H1 (cell line): Measurements from ENCODE around the gene ADGRV1. TPM values are rescaled to one million over a fixed set of nuclear protein-coding genes. Genes with fewer than 3 reads are reported as not detected.

ENCODE experiments used
- CTCF ChIA-PET: fragments of 300-600 bp; sonication (Branson Sonifier 250); formaldehyde crosslinking; loops from one replicate; lab custom pipeline; 2021; ENCODE audit not compliant: partially characterized antibody; lab: Charles Lee
- POLR2A ChIA-PET: fragments of 300-600 bp; sonication (Branson Sonifier 250); formaldehyde crosslinking; loops from one replicate; lab custom pipeline; 2021; ENCODE audit warnings: inconsistent platforms; ENCODE audit not compliant: partially characterized antibody; lab: Charles Lee
- DNase-seq, 2 experiments: peaks; one replicate each; pipeline versions ENCODE4 v3.0.0 to v3.0.0-alpha.2; 2010 to 2022; ENCODE audit warnings: low spot score in 2 of 2, low read depth in 1 of 2, mixed read lengths in 1 of 2
- FAIRE-seq: peaks from 2 replicates; lab custom pipeline; 2011; peaks lifted over from hg19 to GRCh38; lab: Jason Lieb, UNC
- H2AFZ ChIP-seq: 2 replicates; pipeline ENCODE4 v1.8.1; 2012; ENCODE audit warnings: low read length, inconsistent platforms
- H2AK5ac ChIP-seq: 2 replicates; pipeline ENCODE4 v1.6.1; 2013; ENCODE audit warnings: low read depth, low read length
- H2BK120ac ChIP-seq: replicated peaks from 2 replicates; pipeline ENCODE3; 2013; ENCODE audit warnings: low read depth, low read length, inconsistent platforms
- H2BK12ac ChIP-seq: 2 replicates; pipeline ENCODE4 v1.6.1; 2013; ENCODE audit warnings: low read depth, low read length
- H2BK15ac ChIP-seq: 2 replicates; pipeline ENCODE4 v1.6.1; 2013; ENCODE audit warnings: low read length
- H2BK20ac ChIP-seq: 2 replicates; pipeline ENCODE4 v1.6.1; 2013; ENCODE audit warnings: low read length
- H2BK5ac ChIP-seq: 2 replicates; pipeline ENCODE4 v1.6.1; 2013; ENCODE audit warnings: low read depth, low read length
- H3K14ac ChIP-seq: 2 replicates; pipeline ENCODE4 v1.6.1; 2013; ENCODE audit warnings: inconsistent platforms; ENCODE audit not compliant: insufficient read length
- H3K18ac ChIP-seq: 2 replicates; pipeline ENCODE4 v1.6.1; 2013; ENCODE audit warnings: low read length; ENCODE audit errors: extremely low read depth
- H3K23ac ChIP-seq: 2 replicates; pipeline ENCODE4 v1.6.1; 2013; ENCODE audit warnings: inconsistent platforms; ENCODE audit not compliant: insufficient read length
- H3K23me2 ChIP-seq: 2 replicates; pipeline ENCODE4 v1.6.1; 2013; ENCODE audit warnings: low read depth, low read length
- H3K27ac ChIP-seq: 2 replicates; pipeline ENCODE4 v1.6.1; 2011; ENCODE audit warnings: low read depth, low read length, inconsistent platforms
- H3K27me3 ChIP-seq, 4 experiments: replicated peaks in 1 of 4; 1 replicate in 1 of 4; 2 replicates in 3 of 4; pipeline versions ENCODE4 v1.6.1 to v1.8.1; 2011 to 2013; ENCODE audit warnings: low read length in 3 of 4, mild to moderate bottlenecking in 3 of 4, inconsistent platforms in 2 of 4, mixed read lengths in 2 of 4, moderate library complexity in 1 of 4; ENCODE audit not compliant: control insufficient read depth in 3 of 4, insufficient read depth in 3 of 4; ENCODE audit errors: extremely low read depth in 1 of 4
- H3K36me3 ChIP-seq, 4 experiments: 2 replicates each; pipeline versions ENCODE4 v1.6.1 to v1.8.1; 2011 to 2013; ENCODE audit warnings: mild to moderate bottlenecking in 4 of 4, low read length in 3 of 4, moderate library complexity in 2 of 4, control low read depth in 1 of 4, inconsistent platforms in 1 of 4; ENCODE audit not compliant: insufficient read depth in 4 of 4, control insufficient read depth in 2 of 4
- H3K4ac ChIP-seq: replicated peaks from 2 replicates; pipeline ENCODE3; 2013; ENCODE audit warnings: low read length, low read depth, mixed read lengths, inconsistent platforms; ENCODE audit not compliant: insufficient read length
- H3K4me1 ChIP-seq, 4 experiments: replicated peaks in 1 of 4; 1 replicate in 1 of 4; 2 replicates in 3 of 4; pipeline versions ENCODE4 v1.6.1 to v1.8.1; 2011 to 2013; ENCODE audit warnings: low read length in 3 of 4, inconsistent platforms in 2 of 4, mixed read lengths in 1 of 4; ENCODE audit not compliant: insufficient read depth in 4 of 4, control insufficient read depth in 3 of 4
- H3K4me2 ChIP-seq, 2 experiments: 2 replicates each; pipeline versions ENCODE4 v1.6.1 to v1.8.1; 2011 to 2013; ENCODE audit warnings: low read depth in 2 of 2, low read length in 2 of 2, control low read depth in 1 of 2, inconsistent platforms in 1 of 2, mild to moderate bottlenecking in 1 of 2; ENCODE audit not compliant: insufficient read depth in 1 of 2
- H3K4me3 ChIP-seq, 4 experiments: fragments of 200-600, 300-600 bp in 1 of 4; sonication (generic), shearing (Covaris generic), sonication (Bioruptor Twin) in 1 of 4; 2 replicates each; pipeline versions ENCODE4 v1.5.1 to v1.8.1; 2011 to 2016; ENCODE audit warnings: low read length in 4 of 4, low read depth in 3 of 4, control low read depth in 2 of 4, inconsistent platforms in 2 of 4, mild to moderate bottlenecking in 2 of 4, mixed read lengths in 1 of 4, moderate library complexity in 1 of 4; ENCODE audit not compliant: insufficient read depth in 2 of 4; ENCODE audit errors: extremely low read depth in 1 of 4
- H3K56ac ChIP-seq: replicated peaks from 2 replicates; pipeline ENCODE3; 2013; ENCODE audit warnings: low read depth, mild to moderate bottlenecking, mixed read lengths, low read length, inconsistent platforms; ENCODE audit not compliant: insufficient read length
- H3K79me1 ChIP-seq: 2 replicates; pipeline ENCODE4 v1.6.1; 2013; ENCODE audit warnings: low read depth, low read length, control low read depth
- H3K79me2 ChIP-seq, 2 experiments: 2 replicates each; pipeline versions ENCODE4 v1.6.1 to v1.8.1; 2012 to 2013; ENCODE audit warnings: low read length in 2 of 2, mild to moderate bottlenecking in 2 of 2, inconsistent platforms in 1 of 2; ENCODE audit not compliant: insufficient read depth in 2 of 2, control insufficient read depth in 1 of 2
- H3K9ac ChIP-seq, 4 experiments: replicated peaks in 1 of 4; 1 replicate in 1 of 4; 2 replicates in 3 of 4; pipeline versions ENCODE4 v1.6.1 to v1.8.1; 2011 to 2013; ENCODE audit warnings: low read depth in 3 of 4, low read length in 3 of 4, control low read depth in 2 of 4, mild to moderate bottlenecking in 2 of 4, moderate library complexity in 2 of 4, inconsistent platforms in 1 of 4; ENCODE audit errors: extremely low read depth in 1 of 4
- H3K9me3 ChIP-seq, 2 experiments: 2 replicates each; pipeline versions ENCODE4 v1.6.1 to v1.8.1; 2012 to 2013; ENCODE audit warnings: mild to moderate bottlenecking in 2 of 2, moderate library complexity in 2 of 2, control low read depth in 1 of 2, inconsistent platforms in 1 of 2, low read depth in 1 of 2, low read length in 1 of 2, mixed read lengths in 1 of 2; ENCODE audit not compliant: insufficient read depth in 2 of 2
- H4K20me1 ChIP-seq, 2 experiments: replicated peaks in 1 of 2; 2 replicates each; pipeline versions ENCODE3 to v1.8.1; 2011 to 2013; ENCODE audit warnings: inconsistent platforms in 2 of 2, low read length in 2 of 2, mild to moderate bottlenecking in 1 of 2; ENCODE audit not compliant: insufficient read depth in 2 of 2, control insufficient read depth in 1 of 2
- H4K5ac ChIP-seq: 2 replicates; pipeline ENCODE4 v1.6.1; 2013; ENCODE audit warnings: low read length, low read depth, mixed read lengths, inconsistent platforms; ENCODE audit not compliant: insufficient read length
- H4K8ac ChIP-seq: 2 replicates; pipeline ENCODE4 v1.8.0; 2013; ENCODE audit warnings: mild to moderate bottlenecking, moderate library complexity, low read length, inconsistent platforms; ENCODE audit not compliant: insufficient read depth; ENCODE audit errors: extremely low read depth
- H4K91ac ChIP-seq: replicated peaks from 2 replicates; pipeline ENCODE3; 2013; ENCODE audit warnings: low read length, mixed read lengths, inconsistent platforms; ENCODE audit not compliant: insufficient read length
- CEBPB ChIP-seq: IDR thresholded peaks from 2 replicates; pipeline ENCODE4 v1.6.1; 2012; ENCODE audit warnings: low read depth, low read length
- PHF8 ChIP-seq: fragments of 200-600 bp; sonication (generic); conservative IDR thresholded peaks from 2 replicates; pipeline ENCODE4 v1.7.1; 2012; ENCODE audit warnings: low read depth, mild to moderate bottlenecking, inconsistent platforms, low read length, moderate library complexity
- WGBS, 2 experiments: shearing (Covaris generic) in 1 of 2; methylation state at CpG; one replicate each; pipeline versions ENCODE4 v1.1.6 to v1.1.7; 2013 to 2015; ENCODE audit warnings: low lambda C conversion rate in 2 of 2, mixed read lengths in 2 of 2, inconsistent platforms in 1 of 2, low coverage in 1 of 2, missing lambda C conversion rate in 1 of 2; ENCODE audit not compliant: insufficient replicate concordance in 2 of 2, insufficient coverage in 1 of 2, insufficient read length in 1 of 2; ENCODE audit errors: extremely low coverage in 1 of 2, missing lambda C conversion rate in 1 of 2; 5-methylcytosine and 5-hydroxymethylcytosine counted together
- polyA plus RNA-seq, 7 experiments: library from polyadenylated mRNA; depleted of rRNA in 3 of 7; stranded (reverse) in 5 of 7; unstranded in 2 of 7; fragments of >200 nt in 5 of 7; fragments of 200-250 nt in 2 of 7; gene quantifications; 1 replicate in 5 of 7; 2 replicates in 1 of 7; 4 replicates in 1 of 7; pipeline versions ENCODE4 v1.2.1 to v1.2.3, GENCODE V29; 2011 to 2013; ENCODE audit warnings: missing spikeins in 2 of 7, mixed read lengths in 2 of 7
- total RNA-seq: library from RNA; stranded (reverse); fragmentation: NEBNext Ultra II Directional; extraction: Animal tissue kit (Norgen Biotek cat#: 25700); gene quantifications from 2 replicates; pipeline ENCODE4 v1.2.1, GENCODE V29; 2021

Gene ADGRV1
- total and polyA plus RNA-seq, 2 of the 8 experiments (the other 6 are each of a cell fraction or from before 2014, with no cell fraction given): 53.1 to 62.2 TPM

- H4K91ac ChIP-seq: no peak overlapping the region
- TF ChIP-seq CEBPB (peak; percentile 44; the same call in 1 of the 2 replicates), PHF8 (no peak)
- no peak overlapping the region for H2AK5ac ChIP-seq
- no peak overlapping the region for H2BK20ac ChIP-seq
- H2BK5ac ChIP-seq: no peak overlapping the region
- H3K79me2 ChIP-seq: no peaks in the 10 kb centered on the region
- H3K79me1 ChIP-seq: no peaks in the 10 kb centered on the region
- no peak overlapping the region for H3K56ac ChIP-seq
- ChIA-PET CTCF (no interaction called here), POLR2A (no interaction called here)
- no peak overlapping the region for H4K8ac ChIP-seq
- no peak overlapping the region for H3K23ac ChIP-seq
- no peak overlapping the region for H3K4me2 ChIP-seq
- no peak overlapping the region for H3K14ac ChIP-seq
- no peaks in the 10 kb centered on the region for H4K20me1 ChIP-seq
- H2BK120ac ChIP-seq: no peak overlapping the region
- peaks cover 0 to 10% (median 3%) of the 10 kb centered on the region in 4 experiments; a peak in 3 of 8 replicates for H3K36me3 ChIP-seq
- H3K4me1 ChIP-seq: 0 out of 7 replicates have a peak, but pooled peaks cover 0 to 3% (median 0%) of the 10 kb centered on the region in 4 experiments
- no peak overlapping the region for H3K9ac ChIP-seq
- H3K4me3 ChIP-seq: no peak overlapping the region
- H3K18ac ChIP-seq: no peak overlapping the region
- H4K5ac ChIP-seq: no peak overlapping the region
- WGBS, 2 experiments: 95% methylated on average over 1 of the region's 1 CpG; no CpG with 5 or more reads in 1 of the 2 experiments
- H2BK15ac ChIP-seq: no peak overlapping the region
- H2BK12ac ChIP-seq: no peak overlapping the region
- H3K4ac ChIP-seq: no peak overlapping the region
- peaks cover 3 to 5% of the 10 kb centered on the region in 2 experiments; a peak in 2 of 4 replicates for H3K9me3 ChIP-seq
- DNase-seq (no peak), FAIRE-seq (no peak)
- no peak overlapping the region for H2AFZ ChIP-seq
- no peak overlapping the region for H3K27ac ChIP-seq
- no peaks in the 10 kb centered on the region for H3K27me3 ChIP-seq
- no peaks in the 10 kb centered on the region for H3K23me2 ChIP-seq
Measured at GRCh38 chr5:90991201-90991600, 432.6 kb downstream of the ADGRV1 start.
